Parathyroid adenoma (tissue), 2 donors: ENCODE results near the gene CHST1.

Experiments
- H2AFZ ChIP-seq: fragments of 300-600 bp; sonication (generic); one replicate; pipeline ENCODE4 v1.7.0; 2017; ENCODE audit warnings: antibody characterized with exemption, mild to moderate bottlenecking
- H3K27ac ChIP-seq: fragments of 300-600 bp; sonication (generic); one replicate; pipeline ENCODE4 v1.7.0; 2017
- H3K27me3 ChIP-seq: fragments of 300-600 bp; sonication (generic); one replicate; pipeline ENCODE4 v1.7.0; 2017; ENCODE audit warnings: low read length; ENCODE audit not compliant: control insufficient read depth, insufficient read depth
- H3K36me3 ChIP-seq: fragments of 300-600 bp; sonication (generic); one replicate; pipeline ENCODE4 v1.7.0; 2017; ENCODE audit warnings: low read length; ENCODE audit not compliant: control insufficient read depth, insufficient read depth
- H3K4me1 ChIP-seq: fragments of 300-600 bp; sonication (generic); one replicate; pipeline ENCODE4 v1.7.0; 2017; ENCODE audit warnings: control low read depth
- H3K4me2 ChIP-seq: fragments of 300-600 bp; sonication (generic); one replicate; pipeline ENCODE4 v1.7.0; 2017; ENCODE audit warnings: low read length
- H3K4me3 ChIP-seq: fragments of 300-600 bp; sonication (generic); one replicate; pipeline ENCODE4 v1.7.0; 2017; ENCODE audit warnings: low read depth, low read length
- H3K79me2 ChIP-seq: fragments of 300-600 bp; sonication (generic); one replicate; pipeline ENCODE4 v1.7.0; 2017; ENCODE audit warnings: control low read depth
- H3K9ac ChIP-seq: fragments of 300-600 bp; sonication (generic); one replicate; pipeline ENCODE4 v1.7.0; 2017; ENCODE audit warnings: mild to moderate bottlenecking
- H3K9me3 ChIP-seq: fragments of 300-600 bp; sonication (generic); one replicate; pipeline ENCODE4 v1.7.0; 2017; ENCODE audit warnings: low read length; ENCODE audit not compliant: control insufficient read depth
- CTCF ChIP-seq: fragments of 300-600 bp; sonication (generic); IDR thresholded peaks from one replicate; pipeline ENCODE4 v1.7.0; 2017; ENCODE audit warnings: antibody characterized with exemption, mild to moderate bottlenecking
- donor health status: primary hyperparathyroidism.

CHST1 gene

DNA sequence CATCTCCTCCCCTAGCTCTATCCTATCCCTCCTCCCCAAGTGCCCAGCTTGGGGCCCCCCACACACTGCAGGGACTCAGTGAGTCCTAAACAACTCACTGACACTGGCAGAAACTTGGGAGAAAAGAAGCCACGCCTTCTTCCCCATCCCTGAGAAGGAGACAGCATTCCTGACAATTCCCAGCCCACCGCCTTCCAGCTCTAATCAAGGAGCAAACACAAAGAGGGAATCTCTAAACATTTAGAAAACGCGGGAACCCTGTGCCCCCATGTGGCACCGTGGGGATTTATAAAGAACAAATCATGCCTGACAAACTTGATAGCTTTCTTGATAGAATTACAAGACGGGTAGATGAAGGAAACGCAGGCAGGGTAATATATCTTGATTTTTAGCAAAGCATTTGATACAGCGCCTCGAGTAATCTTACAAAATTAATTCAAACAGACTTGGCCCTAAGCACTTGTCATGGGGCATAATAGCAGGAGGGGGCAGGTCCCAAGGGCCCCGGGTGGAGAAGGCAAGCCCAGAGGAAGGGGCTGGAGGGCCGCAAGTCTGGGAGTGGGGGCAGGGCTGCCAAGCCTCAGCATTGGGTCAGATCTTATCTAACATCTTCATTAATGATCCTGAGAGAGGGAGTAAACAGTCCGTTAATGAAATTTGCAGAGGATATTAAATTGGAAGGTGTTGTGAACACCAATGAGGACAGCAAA is 4.5 kb downstream of the CHST1 start:
- no peak overlapping the region for H3K27ac ChIP-seq
- H3K9ac ChIP-seq, result no peak overlapping the region
- no peaks in the 10 kb centered on the region for H3K27me3 ChIP-seq

DNA sequence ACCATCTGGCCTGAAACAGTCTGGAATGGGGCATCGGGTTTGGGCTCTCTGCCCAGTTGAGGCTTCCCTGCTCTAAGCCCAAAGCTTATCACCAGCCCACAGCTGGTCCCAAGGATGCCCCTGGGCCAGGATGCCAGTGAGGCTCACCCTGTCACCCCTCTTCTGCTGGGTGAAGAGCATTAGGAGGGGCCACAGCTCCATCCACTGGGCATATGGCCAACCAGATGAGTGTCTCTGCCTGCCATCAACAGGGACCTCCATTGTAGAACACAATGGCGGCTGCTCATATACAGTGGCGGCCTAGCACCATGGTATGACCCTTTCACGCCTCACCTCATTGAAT is 5.6 kb downstream of the CHST1 start:
- H3K4me3 ChIP-seq, result no peak overlapping the region
- H3K27me3 ChIP-seq, result no peaks in the 10 kb centered on the region
- no peak overlapping the region for H3K4me2 ChIP-seq
- no peak overlapping the region for H3K27ac ChIP-seq
- no peaks in the 10 kb centered on the region for H3K36me3 ChIP-seq
- no peaks in the 10 kb centered on the region for H3K79me2 ChIP-seq
- no peaks in the 10 kb centered on the region for H3K9me3 ChIP-seq
- no peak overlapping the region for H2AFZ ChIP-seq
- no peak overlapping the region for H3K9ac ChIP-seq
- TF ChIP-seq CTCF, result no peak
- H3K4me1 ChIP-seq, result no peaks in the 10 kb centered on the region

More for the DNA sequence above, 4.5 kb downstream of the CHST1 start:
- no peak overlapping the region for H3K4me2 ChIP-seq
- H3K4me3 ChIP-seq, result no peak overlapping the region
- H3K9me3 ChIP-seq, result no peaks in the 10 kb centered on the region
- no peak overlapping the region for H2AFZ ChIP-seq
- H3K4me1 ChIP-seq, result no peaks in the 10 kb centered on the region
- no peaks in the 10 kb centered on the region for H3K36me3 ChIP-seq
- TF ChIP-seq CTCF, result no peak
- H3K79me2 ChIP-seq, result no peaks in the 10 kb centered on the region

- Histone ChIP-seq H3K27ac (no peak overlapping the region), H3K36me3 (no peaks in the 10 kb centered on the region), H3K9ac (no peak overlapping the region), H3K4me3 (no peak overlapping the region), H3K4me2 (no peak overlapping the region), H2AFZ (no peak overlapping the region), H3K27me3 (no peaks in the 10 kb centered on the region), H3K4me1 (no peaks in the 10 kb centered on the region), H3K79me2 (no peaks in the 10 kb centered on the region), H3K9me3 (no peaks in the 10 kb centered on the region)
- TF ChIP-seq CTCF, result no peak
Observed at GRCh38 chr11:45659031-45659817, 6.2 kb downstream of the CHST1 start.

DNA sequence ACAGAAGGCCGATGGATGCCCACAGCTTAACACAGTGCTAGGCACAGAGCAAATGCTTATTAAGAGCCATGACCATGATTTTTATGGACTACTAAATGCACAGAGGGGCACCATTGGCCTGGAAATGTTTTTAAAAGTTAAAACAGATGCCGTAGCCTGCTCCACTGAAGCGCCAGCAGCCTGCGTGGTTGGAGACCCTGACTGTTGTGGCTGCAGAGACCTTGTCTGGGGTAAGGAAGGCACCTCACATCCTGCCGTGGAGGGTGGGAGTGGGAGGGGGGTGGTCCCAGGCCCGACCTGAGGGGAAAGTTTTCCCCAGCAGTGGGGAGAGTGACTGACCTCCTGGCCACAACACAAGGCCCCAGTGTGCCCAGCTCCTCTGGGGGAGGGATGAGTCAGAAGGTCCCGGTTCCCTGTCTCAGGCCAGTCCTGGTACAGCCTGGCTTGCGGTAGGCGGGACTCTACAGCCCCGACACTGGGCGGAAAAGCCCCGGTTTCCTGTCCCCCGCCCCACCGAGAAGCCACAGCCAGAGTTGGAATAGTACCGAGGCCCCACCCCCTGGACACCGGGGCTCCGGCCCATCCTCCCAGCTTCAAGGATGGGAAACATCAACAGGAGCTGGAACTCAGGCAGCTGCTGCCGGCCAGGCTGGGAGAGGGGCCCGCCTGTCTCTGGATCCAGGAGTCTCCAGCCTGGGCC is 7.0 kb downstream of the CHST1 start:
- H3K79me2 ChIP-seq, result no peaks in the 10 kb centered on the region
- no peaks in the 10 kb centered on the region for H3K27me3 ChIP-seq
- no peak overlapping the region for H2AFZ ChIP-seq
- TF ChIP-seq CTCF, result no peak
- H3K27ac ChIP-seq, result peak overlapping the region; percentile 39
- H3K36me3 ChIP-seq, result no peaks in the 10 kb centered on the region
- no peaks in the 10 kb centered on the region for H3K9me3 ChIP-seq
- H3K9ac ChIP-seq, result no peak overlapping the region
- H3K4me3 ChIP-seq, result no peak overlapping the region
- H3K4me1 ChIP-seq, result no peaks in the 10 kb centered on the region
- H3K4me2 ChIP-seq, result no peak overlapping the region
